ENCODE data around the gene MYCBP.

DNA sequence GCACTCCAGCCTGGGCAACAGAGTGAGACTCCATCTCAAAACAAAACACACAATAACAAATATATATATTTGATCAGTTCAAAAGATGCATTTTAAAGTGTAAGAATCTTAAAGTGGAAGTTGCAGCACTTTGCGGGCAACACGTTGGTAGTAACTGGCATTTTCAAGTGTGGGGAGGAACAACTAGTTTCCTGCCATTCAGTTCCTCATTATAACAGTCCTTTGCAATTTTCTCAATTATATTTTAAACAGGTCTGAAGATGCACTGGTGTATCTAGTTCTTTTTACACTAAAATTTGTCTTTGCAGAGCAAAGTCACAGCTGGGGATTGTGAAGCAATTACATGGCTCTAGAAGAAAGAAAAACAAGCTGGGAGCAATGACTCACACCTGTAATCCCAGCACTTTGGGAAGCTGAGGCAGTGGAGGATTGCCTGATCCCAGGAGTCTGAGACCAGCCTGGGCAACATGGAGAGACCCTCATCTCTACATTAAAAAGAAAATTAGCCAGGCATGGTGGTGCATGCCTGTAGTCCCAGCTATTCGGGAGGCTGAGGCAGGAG is 38.8 kb downstream of the MYCBP start:
- no peak for TF ChIP-seq POLR2A (IDR thresholded peaks at IDR 0.05)
- TF ChIP-seq, protein P1, sequence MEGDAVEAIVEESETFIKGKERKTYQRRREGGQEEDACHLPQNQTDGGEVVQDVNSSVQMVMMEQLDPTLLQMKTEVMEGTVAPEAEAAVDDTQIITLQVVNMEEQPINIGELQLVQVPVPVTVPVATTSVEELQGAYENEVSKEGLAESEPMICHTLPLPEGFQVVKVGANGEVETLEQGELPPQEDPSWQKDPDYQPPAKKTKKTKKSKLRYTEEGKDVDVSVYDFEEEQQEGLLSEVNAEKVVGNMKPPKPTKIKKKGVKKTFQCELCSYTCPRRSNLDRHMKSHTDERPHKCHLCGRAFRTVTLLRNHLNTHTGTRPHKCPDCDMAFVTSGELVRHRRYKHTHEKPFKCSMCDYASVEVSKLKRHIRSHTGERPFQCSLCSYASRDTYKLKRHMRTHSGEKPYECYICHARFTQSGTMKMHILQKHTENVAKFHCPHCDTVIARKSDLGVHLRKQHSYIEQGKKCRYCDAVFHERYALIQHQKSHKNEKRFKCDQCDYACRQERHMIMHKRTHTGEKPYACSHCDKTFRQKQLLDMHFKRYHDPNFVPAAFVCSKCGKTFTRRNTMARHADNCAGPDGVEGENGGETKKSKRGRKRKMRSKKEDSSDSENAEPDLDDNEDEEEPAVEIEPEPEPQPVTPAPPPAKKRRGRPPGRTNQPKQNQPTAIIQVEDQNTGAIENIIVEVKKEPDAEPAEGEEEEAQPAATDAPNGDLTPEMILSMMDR (IDR thresholded peaks at IDR 0.05) = no peak
